Measurements from ENCODE around the gene PANK3.
"Not testable (repeated sequence)": the region's sequence is repeated elsewhere in the genome, so short reads cannot be mapped to it uniquely, and the experiment has no call there.

Gene PANK3

DNA sequence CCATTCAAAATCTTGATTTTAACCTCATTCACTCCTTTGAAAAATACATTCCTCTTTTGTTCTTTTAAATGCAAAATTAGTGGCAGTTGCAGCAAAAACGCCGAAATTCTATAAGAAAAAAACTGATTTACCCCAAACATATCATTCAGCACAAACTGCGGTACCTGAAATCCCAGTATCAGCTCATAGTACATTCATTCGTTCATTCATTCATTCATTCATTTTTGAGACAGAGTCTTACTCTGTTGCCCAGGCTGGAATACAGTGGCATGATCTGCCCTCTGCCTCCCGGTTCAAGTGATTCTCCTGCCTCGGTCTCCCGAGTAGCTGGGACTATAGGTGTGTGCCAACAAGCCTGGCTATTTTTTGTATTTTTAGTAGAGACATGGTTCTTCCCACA, 29.6 kb downstream of the PANK3 start:
- FAIRE-seq = no peak

DNA sequence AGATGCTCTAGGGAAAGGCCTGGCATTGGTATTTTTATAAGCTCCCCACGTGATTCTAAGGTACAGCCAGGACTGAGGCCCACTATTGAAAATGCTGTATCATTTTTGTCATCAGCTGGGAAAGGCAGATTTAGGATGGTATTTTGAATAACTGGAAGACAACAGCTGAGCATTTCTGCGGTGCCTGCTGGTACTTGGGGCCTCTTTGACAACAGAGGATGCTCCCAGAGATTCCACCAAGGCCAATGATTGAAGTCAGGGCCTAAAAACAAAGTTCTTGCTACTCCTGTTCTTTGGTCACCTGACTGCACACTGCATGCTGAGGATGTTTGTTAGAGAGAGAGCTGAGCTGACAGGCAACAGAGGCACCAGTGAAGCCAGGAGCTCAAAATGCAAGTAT, 42.0 kb downstream of the PANK3 start:
- FAIRE-seq = no peak

DNA sequence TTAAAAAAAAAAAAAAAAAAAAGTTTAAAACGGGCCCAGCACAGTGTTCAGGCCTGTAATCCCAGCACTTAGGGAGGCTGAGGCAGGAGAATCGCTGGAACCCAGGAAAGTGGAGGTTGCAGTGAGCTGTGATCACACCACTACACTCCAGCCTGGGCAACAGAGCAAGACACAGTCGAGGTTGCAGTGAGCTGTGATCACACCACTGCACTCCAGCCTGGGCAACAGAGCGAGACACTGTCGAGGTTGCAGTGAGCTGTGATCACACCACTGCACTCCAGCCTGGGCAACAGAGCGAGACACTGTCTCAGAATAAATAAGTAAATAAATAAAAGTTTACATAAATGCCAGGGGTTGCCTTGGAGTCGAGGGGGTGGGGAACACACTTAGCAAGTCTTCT, 44.8 kb downstream of the PANK3 start:
- FAIRE-seq = not testable (repeated sequence)

DNA sequence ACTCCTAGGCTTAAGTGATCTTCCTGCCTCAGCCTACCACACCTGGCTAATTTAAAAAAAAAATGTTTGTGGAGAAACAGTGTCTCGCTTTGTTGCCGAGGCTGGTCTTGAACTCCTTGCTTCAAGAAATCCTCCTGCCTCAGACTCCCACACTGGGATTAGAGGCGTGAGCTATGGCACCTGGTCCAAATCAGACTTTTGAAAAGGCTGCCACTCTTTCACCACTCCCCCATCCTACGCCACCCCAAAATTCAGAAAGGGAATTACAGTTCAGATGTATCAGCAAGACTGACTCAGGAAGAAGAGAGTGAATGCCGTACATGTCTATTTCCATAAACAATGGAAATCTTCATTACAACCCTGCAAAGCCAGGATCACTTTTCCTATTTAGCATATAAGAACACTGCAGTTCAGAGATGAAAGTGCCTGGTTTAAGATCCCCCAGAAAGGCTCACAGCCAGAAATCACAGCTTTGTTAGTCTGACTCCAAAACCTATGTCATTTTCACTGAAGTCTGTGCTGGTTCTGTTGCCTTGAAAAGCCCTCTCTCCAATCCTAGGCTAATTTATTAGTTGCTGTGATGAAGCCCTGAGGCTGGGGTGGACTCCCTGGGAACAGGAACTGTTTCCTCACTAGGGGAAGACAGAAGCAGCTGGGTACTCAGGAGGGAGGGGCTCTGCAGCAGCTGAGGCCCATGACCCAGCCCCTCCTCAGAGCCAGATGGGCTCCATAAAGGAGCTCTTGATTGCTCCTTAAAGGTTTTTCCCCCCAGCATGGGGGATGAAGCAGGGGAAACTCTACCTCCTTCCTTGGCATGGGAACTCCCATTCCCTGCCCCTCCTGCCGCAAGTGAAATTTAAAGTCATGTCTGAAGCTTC, 46.9 kb downstream of the PANK3 start:
- FAIRE-seq = no peak

DNA sequence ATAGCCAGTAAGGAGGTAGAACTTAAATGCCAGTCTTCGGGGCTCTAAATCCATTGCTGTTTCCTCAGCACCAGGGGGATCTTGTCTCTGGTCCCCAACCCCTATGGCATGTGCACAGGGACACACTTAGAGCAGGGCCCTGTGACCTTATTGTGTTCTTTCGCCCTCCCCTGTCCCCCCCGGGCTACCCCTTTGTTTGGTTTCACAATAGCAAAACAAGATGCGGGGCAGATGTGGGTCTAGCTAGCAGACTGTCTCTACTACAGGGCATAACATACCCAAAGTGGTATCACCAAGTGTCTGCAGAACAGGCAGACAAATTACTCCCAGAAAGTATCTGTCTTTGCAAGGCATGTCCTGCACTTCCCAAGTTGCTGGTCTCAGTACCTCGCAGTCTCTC, 48.0 kb downstream of the PANK3 start:
- no peak for FAIRE-seq

DNA sequence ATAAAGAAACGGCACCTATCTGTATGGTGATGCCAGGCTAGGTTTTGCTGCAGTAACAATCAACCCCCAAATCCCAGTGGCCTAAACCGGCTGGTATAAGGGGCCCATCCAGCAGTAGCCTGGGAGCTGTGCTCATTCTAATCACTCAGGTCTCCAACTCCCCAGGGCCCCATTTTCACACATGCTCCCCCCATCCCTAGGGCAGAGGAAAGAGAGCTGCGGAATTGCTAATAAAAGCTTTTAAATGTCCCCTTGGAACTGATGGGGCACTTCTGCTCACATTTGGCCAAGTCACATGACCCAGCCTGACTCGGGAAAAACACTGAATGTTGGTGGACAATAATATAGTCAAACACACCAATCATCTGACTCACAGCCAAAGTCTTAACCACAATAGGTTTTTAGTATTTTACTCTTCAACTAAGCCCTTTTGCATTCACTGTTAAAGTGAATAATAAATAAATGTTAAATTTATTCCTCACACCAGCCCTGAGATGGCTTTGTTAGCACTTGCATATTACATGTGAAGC, 48.5 kb downstream of the PANK3 start:
- no peak for FAIRE-seq

DNA sequence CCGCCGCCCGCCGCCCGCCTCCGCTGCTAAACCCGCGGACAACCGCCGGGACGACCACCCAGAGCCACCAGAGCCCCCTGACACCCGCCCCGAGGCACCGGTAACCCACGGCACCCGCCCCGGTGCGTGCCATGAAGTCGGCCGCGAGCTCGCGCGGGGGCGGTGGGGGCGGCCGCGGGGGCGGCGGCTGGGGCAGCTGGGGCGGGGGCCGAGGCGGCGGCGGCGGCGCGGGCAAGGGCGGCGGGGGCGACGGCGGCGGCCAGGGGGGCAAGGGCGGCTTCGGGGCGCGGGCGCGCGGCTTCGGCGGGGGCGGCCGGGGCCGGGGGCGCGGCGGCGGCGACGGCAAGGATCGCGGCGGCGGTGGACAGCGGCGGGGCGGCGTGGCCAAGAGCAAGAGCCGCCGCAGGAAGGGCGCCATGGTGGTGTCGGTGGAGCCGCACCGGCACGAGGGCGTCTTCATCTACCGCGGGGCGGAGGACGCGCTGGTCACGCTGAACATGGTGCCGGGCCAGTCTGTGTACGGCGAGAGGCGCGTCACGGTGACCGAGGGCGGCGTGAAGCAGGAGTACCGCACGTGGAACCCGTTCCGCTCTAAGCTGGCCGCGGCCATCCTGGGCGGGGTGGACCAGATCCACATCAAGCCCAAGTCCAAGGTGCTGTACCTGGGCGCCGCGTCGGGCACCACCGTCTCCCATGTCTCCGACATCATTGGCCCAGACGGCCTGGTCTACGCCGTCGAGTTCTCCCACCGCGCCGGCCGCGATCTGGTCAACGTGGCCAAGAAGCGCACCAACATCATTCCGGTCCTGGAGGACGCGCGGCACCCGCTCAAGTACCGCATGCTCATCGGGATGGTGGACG, 49.6 kb downstream of the PANK3 start:
- no peak for FAIRE-seq

DNA sequence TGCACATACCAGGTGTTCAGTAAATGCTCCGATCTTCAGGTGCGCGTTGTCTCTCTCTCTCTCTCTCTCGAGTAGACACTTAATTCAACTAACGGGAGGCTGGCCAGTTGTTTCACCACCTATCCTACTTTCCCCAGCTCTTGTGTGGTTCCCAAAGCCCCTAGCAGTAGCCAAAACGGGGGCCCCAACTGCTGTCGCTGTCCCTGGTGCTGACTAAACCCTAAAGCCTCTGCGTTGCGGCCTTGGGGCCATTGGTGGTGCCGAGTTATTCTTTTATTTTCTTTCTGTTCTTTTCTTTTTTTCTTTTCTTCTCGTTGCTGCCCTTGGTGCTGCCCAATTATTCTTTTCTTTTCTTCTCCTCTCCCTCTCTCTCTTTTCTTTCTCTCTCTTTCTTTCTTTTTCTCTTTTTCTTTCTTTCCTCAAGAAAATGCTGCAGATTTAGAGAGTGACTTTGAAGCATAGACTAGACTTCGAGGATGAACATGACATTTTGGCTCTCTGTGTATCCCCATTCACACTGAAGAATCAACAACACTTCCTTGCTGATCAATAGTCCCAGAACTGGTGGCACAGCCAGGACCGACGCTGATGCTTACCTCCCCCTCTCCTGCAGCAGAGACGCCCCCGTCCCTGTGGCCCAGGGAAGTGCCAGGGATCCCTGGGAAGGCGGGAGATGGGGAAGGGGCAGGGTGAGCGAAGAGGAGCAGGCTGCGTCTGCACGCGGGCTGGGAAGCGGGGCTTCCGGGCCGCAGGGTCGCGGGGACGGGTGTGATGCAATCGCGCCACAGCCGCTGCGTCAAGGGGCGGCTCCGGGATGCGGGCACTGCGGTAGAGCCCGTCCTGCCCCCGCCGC, 50.4 kb downstream of the PANK3 start, which contains the start of gene FBLL1:
Gene FBLL1 (plus strand): TSS at position 785 of the 853 bp plus-strand sequence. CDS start 200 bp downstream, outside the sequence.
- FAIRE-seq = no peak

DNA sequence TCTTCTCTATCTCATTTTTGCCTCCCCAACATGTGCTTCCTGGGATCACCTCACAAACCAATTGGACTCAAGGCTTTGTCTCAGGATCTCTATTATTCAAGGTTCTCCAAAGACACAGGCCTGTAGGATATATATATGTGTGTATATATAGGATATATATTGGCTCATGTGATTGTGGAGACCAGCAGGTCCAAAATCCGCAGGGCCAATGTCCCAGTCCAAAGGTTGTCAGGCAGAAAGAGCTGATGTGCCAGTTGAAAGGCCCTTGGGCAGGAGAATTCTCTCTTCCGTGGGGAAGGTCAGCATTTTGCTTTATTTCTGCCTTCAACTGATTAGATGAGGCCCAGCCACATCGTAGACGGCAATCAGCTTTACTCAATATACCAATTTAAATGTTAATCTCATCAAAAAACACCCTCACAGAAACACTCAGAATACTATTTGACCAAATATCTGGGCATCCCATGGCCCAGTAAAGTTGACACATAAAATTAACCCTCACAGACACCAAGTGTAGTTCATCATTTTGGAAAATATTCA, 51.3 kb downstream of the PANK3 start:
- FAIRE-seq = no peak

DNA sequence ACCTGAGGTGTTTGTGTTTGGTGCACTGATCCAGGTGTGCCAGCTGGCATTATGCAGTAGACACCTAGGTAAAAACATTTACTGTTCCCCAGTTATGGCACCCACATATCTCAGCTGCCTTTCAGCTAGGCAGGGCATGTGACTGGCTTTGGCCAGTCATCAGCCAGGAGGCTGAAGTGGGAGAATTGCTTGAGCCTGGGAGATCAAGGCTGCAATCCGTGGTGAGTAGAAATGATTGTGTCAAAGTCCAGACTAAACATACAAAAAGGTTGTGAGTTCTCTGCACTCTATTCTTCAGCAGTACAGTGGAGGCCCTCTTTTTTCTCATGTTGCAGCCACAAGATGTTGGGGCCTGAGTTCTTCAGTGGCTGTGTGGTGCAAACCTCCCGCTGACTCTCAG, 53.3 kb downstream of the PANK3 start:
- FAIRE-seq = no peak

DNA sequence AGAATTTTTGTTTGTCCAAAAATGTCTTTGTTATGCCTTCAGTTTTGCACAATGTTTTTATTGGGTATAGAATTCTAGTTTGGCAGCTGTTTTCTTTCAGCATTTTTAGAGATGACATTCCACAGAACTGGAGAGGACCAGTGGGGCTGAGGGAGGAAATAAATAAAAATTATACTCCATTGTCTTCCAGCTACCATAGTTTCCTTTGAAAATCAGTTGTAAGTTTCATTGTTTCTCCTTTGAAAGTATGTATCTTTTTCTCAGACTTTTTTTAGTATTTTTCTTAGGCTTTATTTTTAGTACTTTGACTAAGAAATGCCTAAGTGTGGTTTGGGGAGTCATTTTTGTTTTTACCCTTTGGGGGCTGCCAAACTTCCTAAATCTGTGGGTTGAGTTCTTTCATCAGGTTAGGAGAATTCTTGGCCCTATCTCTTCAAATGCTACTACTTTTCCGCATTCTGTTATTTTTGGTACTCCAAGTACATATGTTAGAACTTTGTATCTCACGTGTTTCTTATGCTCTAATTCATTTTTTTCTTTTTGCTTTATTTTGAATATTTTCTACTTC, 65.2 kb downstream of the PANK3 start:
- FAIRE-seq = no peak

DNA sequence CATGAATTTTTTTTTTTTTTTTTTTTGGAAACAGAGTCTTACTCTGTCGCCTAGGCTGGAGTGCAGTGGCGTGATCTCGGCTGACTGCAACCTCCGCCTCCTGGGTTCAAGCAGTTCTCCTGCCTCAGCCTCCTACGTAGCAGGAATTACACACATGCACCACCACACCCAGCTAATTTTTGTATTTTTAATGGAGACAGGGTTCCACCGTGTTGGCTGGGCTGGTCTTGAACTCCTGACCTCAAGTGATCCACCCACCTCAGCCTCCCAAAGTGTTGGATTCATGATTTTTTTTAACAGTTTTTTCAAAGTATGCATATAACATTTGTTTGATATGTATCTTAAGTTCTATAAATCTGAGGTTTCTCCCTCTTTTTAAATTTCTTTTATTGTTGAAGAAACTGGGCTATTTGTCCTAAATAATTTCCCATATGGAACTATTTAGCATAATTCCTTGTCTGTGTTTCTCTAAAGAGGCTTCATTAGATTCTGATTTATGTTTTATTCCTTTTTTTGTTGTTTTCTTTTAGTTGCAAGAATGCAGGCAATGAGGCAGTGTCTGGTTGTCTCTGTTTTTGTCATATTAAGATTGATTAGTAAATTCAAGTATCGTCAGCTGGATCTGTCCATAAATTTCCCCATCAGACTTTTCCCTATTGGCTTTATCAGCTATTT, 76.5 kb downstream of the PANK3 start:
- FAIRE-seq = no peak
